Peyer's patch (tissue), 4 donors: ENCODE results near the gene VANGL2. TPM values are rescaled to one million over a fixed set of nuclear protein-coding genes. Genes with fewer than 3 reads are reported as not detected.

ENCODE experiments used
- DNase-seq, 3 donors: peaks; one replicate each; pipeline ENCODE4 v3.0.0-alpha.2; 2017 to 2019
- H3K27ac ChIP-seq, 4 donors: fragments of 200-600 bp; sonication (generic); one replicate each; pipeline ENCODE4 v1.5.1; 2016 to 2019
- H3K27me3 ChIP-seq, 2 donors: fragments of 200-600 bp; sonication (generic); one replicate each; pipeline ENCODE4 v1.5.1; 2019
- H3K36me3 ChIP-seq, 3 donors: fragments of 200-600 bp; sonication (generic); one replicate each; pipeline ENCODE4 v1.5.1; 2016 to 2019
- H3K4me1 ChIP-seq, 4 donors: fragments of 200-600 bp; sonication (generic); one replicate each; pipeline ENCODE4 v1.5.1; 2016 to 2019
- H3K4me3 ChIP-seq, 4 donors: fragments of 200-600 bp; sonication (generic); 1 replicate in 3 of 4; 2 replicates in 1 of 4; pipeline ENCODE4 v1.5.1; 2016 to 2019; ENCODE audit warnings: mild to moderate bottlenecking in 1 of 4
- H3K9me3 ChIP-seq, 4 donors: fragments of 200-600 bp; sonication (generic); one replicate each; pipeline ENCODE4 v1.5.1; 2016 to 2019; ENCODE audit warnings: mild to moderate bottlenecking in 1 of 4
- CTCF ChIP-seq, 6 experiments: fragments of 450-650 bp in 4 of 6; fragments of 200-600 bp in 2 of 6; sonication (generic) in 1 of 6; IDR thresholded peaks; one replicate each; pipeline ENCODE4 v1.5.1; 2017 to 2019; ENCODE audit warnings: antibody characterized with exemption in 6 of 6, mild to moderate bottlenecking in 3 of 6, moderate library complexity in 1 of 6
- POLR2A ChIP-seq, 2 donors: fragments of 450-650 bp; IDR thresholded peaks; one replicate each; pipeline ENCODE4 v1.5.1; 2017; ENCODE audit warnings: antibody characterized with exemption in 2 of 2, mild to moderate bottlenecking in 2 of 2, moderate library complexity in 2 of 2
- total RNA-seq, 4 donors: library from RNA; depleted of rRNA; stranded (reverse); fragments of >200 nt; gene quantifications; one replicate each; pipeline ENCODE4 v1.1.0, GENCODE V29; 2016

VANGL2 gene
- total RNA-seq, 4 donors from 2014 or later: 2.1 to 6.8 (median 4.1) TPM

DNA sequence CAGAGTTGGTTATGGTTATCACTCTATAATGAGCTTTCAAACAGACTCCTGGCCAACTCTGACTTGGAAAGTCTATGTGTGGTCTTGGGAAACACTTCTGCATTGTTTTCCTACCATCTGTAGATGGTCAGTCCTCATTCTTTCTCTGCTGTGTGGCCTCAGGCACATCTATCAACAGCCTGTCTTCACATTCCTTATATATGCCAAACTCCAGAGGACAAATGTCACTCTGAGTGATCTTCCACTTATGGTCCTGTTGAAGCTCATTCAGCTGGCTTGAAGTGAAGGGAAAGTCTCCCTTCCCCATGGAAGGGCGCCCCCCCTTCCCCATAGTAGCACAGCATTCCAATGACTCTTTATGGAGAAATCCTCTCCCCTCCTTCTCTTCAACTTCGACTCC, 58.7 kb downstream of the VANGL2 start:
- no peaks in the 10 kb centered on the region for H3K4me1 ChIP-seq
- no peak for DNase-seq
- H3K27ac ChIP-seq: no peak overlapping the region
- no peak overlapping the region for H3K4me3 ChIP-seq
- H3K9me3 ChIP-seq: no peaks in the 10 kb centered on the region
- H3K36me3 ChIP-seq: no peaks in the 10 kb centered on the region
- H3K27me3 ChIP-seq: no peaks in the 10 kb centered on the region
- TF ChIP-seq CTCF (IDR thresholded peaks at IDR 0.05): no peak
- TF ChIP-seq POLR2A (IDR thresholded peaks at IDR 0.05): no peak

GRCh38 chr1:160459687-160460086, 59.3 kb downstream of the VANGL2 start:
- Histone ChIP-seq H3K36me3 (no peaks in the 10 kb centered on the region), H3K27me3 (no peaks in the 10 kb centered on the region), H3K4me1 (no peaks in the 10 kb centered on the region), H3K9me3 (no peaks in the 10 kb centered on the region), H3K4me3 (no peak overlapping the region), H3K27ac (no peak overlapping the region)
- TF ChIP-seq CTCF (IDR thresholded peaks at IDR 0.05) (no peak), POLR2A (IDR thresholded peaks at IDR 0.05) (no peak)
- DNase-seq: no peak

- DNase-seq: no peak
- Histone ChIP-seq H3K4me1 (no peaks in the 10 kb centered on the region), H3K9me3 (no peaks in the 10 kb centered on the region), H3K4me3 (no peak overlapping the region), H3K36me3 (no peaks in the 10 kb centered on the region), H3K27me3 (no peaks in the 10 kb centered on the region), H3K27ac (peak overlapping the region in 1 of 4 donors; percentile 28)
- no peak for TF ChIP-seq CTCF (IDR thresholded peaks at IDR 0.05)
- no peak for TF ChIP-seq POLR2A (IDR thresholded peaks at IDR 0.05)
These were observed 59.9 kb downstream of the VANGL2 start for GRCh38 chr1:160460214-160460642.

DNA sequence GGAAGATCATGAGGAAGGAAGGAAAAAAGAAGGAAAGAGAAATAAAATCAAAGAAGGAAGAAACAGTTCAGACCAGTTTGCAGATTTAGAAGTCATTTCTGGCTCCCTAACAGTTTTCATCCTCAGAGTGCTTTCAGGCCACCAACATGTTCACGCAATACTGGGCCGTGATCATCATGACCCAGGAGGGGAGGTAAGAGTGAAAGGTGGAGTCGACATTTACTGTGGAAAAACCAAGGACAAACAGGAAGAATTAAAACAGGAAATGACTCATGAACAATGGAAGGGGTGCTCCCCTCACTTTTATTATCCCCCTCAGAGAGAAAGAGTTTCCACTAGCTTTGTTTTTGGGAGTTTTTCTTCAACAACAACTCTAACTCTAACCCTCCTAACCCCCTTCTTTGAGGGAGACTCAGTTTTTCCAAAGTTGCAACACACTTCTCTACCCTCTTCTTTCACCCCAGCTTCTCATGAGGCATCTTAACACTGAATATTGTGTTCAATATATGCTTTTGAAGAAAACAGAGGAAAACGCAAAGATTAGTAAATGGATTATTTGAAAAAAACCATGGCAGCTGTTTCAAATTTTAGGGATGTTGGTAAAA, 60.4 kb downstream of the VANGL2 start:
- no peak for DNase-seq
- TF ChIP-seq POLR2A (IDR thresholded peaks at IDR 0.05) (no peak), CTCF (IDR thresholded peaks at IDR 0.05) (no peak)
- Histone ChIP-seq H3K4me1 (no peaks in the 10 kb centered on the region), H3K36me3 (no peaks in the 10 kb centered on the region), H3K27me3 (no peaks in the 10 kb centered on the region), H3K27ac (peak overlapping the region in 1 of 4 donors; percentile 28), H3K9me3 (no peaks in the 10 kb centered on the region), H3K4me3 (no peak overlapping the region)

DNA sequence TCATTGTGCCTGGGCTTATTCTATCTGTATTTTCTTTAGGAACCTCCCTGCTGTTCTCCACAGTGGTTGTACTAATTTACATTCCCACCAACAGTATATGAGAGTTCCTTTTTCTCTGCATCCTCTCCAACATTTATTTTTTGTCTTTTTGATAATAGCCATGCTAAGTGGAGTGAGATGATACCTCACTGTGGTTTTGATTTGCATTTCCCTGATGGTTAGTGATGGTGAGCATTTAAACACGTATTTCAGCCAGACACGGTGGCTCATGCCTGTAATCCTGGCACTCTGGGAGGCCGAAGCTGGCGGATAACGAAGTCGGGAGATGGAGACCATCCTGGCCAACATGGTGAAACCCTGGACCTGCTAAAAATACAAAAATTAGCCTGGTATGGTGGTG, 64.8 kb downstream of the VANGL2 start:
- no peak overlapping the region for H3K27ac ChIP-seq
- H3K27me3 ChIP-seq: no peaks in the 10 kb centered on the region
- TF ChIP-seq POLR2A (IDR thresholded peaks at IDR 0.05): no peak
- TF ChIP-seq CTCF (IDR thresholded peaks at IDR 0.05): no peak
- H3K4me3 ChIP-seq: no peak overlapping the region
- no peaks in the 10 kb centered on the region for H3K4me1 ChIP-seq
- DNase-seq: no peak
- H3K9me3 ChIP-seq: no peaks in the 10 kb centered on the region
- H3K36me3 ChIP-seq: no peaks in the 10 kb centered on the region

GRCh38 chr1:160466961-160467360, 66.6 kb downstream of the VANGL2 start:
- H3K27ac ChIP-seq: no peak overlapping the region
- no peak overlapping the region for H3K4me3 ChIP-seq
- DNase-seq: no peak
- no peaks in the 10 kb centered on the region for H3K9me3 ChIP-seq
- no peaks in the 10 kb centered on the region for H3K4me1 ChIP-seq
- no peaks in the 10 kb centered on the region for H3K36me3 ChIP-seq
- TF ChIP-seq POLR2A (IDR thresholded peaks at IDR 0.05) (no peak), CTCF (IDR thresholded peaks at IDR 0.05) (no peak)
- H3K27me3 ChIP-seq: no peaks in the 10 kb centered on the region
